BJ (cell line): ENCODE measurements around the gene SAXO2. TPM values are rescaled to one million over a fixed set of nuclear protein-coding genes. Genes with fewer than 3 reads are reported as not detected.
"Not testable (repeated sequence)": the region's sequence is repeated elsewhere in the genome, so short reads cannot be mapped to it uniquely, and the experiment has no call there.

Source experiments
- CTCF ChIA-PET: fragments of 350-600 bp; formaldehyde crosslinking; extraction: SDS; loops from one replicate; lab custom pipeline; 2021; ENCODE audit warnings: antibody characterized with exemption, inconsistent platforms; lab: Yijun Ruan, JAX
- POLR2A ChIA-PET: fragments of 300-600 bp; sonication (Branson Sonifier 250); formaldehyde crosslinking; extraction: SDS; loops from one replicate; lab custom pipeline; 2021; ENCODE audit warnings: antibody characterized with exemption; lab: Charles Lee
- DNase-seq: peaks from one replicate; pipeline ENCODE4 v3.0.0-alpha.2; 2011; ENCODE audit warnings: low read depth
- H3K27me3 ChIP-seq: 2 replicates; pipeline ENCODE4 v1.6.0; 2011; ENCODE audit warnings: low read length; ENCODE audit not compliant: control insufficient read depth, insufficient read depth
- H3K36me3 ChIP-seq: 2 replicates; pipeline ENCODE4 v1.5.1; 2011; ENCODE audit warnings: low read length; ENCODE audit not compliant: control insufficient read depth, insufficient read depth
- H3K4me3 ChIP-seq: 2 replicates; pipeline ENCODE4 v1.5.1; 2011; ENCODE audit warnings: low read depth, mild to moderate bottlenecking, control low read depth, low read length
- polyA plus RNA-seq: library from polyadenylated mRNA; depleted of rRNA; stranded (reverse); fragments of >200 nt; gene quantifications from 2 replicates; pipeline ENCODE4 v1.2.3, GENCODE V29; 2011
- TF ChIP-seq, protein P1 (sequence below): IDR thresholded peaks from 2 replicates; pipeline ENCODE4 v1.5.1; 2011; ENCODE audit warnings: low read depth, mild to moderate bottlenecking, control low read depth, inconsistent platforms, low read length, moderate library complexity; ENCODE audit not compliant: insufficient read depth

The SAXO2 gene
- polyA plus RNA-seq, 1 experiment = 0.49 TPM

- no peak for DNase-seq
- TF ChIP-seq, protein P1, sequence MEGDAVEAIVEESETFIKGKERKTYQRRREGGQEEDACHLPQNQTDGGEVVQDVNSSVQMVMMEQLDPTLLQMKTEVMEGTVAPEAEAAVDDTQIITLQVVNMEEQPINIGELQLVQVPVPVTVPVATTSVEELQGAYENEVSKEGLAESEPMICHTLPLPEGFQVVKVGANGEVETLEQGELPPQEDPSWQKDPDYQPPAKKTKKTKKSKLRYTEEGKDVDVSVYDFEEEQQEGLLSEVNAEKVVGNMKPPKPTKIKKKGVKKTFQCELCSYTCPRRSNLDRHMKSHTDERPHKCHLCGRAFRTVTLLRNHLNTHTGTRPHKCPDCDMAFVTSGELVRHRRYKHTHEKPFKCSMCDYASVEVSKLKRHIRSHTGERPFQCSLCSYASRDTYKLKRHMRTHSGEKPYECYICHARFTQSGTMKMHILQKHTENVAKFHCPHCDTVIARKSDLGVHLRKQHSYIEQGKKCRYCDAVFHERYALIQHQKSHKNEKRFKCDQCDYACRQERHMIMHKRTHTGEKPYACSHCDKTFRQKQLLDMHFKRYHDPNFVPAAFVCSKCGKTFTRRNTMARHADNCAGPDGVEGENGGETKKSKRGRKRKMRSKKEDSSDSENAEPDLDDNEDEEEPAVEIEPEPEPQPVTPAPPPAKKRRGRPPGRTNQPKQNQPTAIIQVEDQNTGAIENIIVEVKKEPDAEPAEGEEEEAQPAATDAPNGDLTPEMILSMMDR = no peak
- ChIA-PET CTCF (no interaction called here), POLR2A (no interaction called here)
- H3K4me3 ChIP-seq = no peak overlapping the region
- H3K27me3 ChIP-seq = peaks cover 8% of the 10 kb centered on the region
- H3K36me3 ChIP-seq = no peaks in the 10 kb centered on the region
Observed at GRCh38 chr15:82305621-82306048, 43.0 kb downstream of the SAXO2 start.

GRCh38 chr15:82306791-82307713, 44.4 kb downstream of the SAXO2 start:
- CTCF ChIA-PET = no interaction called here
- H3K27me3 ChIP-seq = peaks cover 8% of the 10 kb centered on the region
- TF ChIP-seq, protein P1 = no peak
- H3K4me3 ChIP-seq = no peak overlapping the region
- POLR2A ChIA-PET = no interaction called here
- H3K36me3 ChIP-seq = no peaks in the 10 kb centered on the region
- no peak for DNase-seq

DNA sequence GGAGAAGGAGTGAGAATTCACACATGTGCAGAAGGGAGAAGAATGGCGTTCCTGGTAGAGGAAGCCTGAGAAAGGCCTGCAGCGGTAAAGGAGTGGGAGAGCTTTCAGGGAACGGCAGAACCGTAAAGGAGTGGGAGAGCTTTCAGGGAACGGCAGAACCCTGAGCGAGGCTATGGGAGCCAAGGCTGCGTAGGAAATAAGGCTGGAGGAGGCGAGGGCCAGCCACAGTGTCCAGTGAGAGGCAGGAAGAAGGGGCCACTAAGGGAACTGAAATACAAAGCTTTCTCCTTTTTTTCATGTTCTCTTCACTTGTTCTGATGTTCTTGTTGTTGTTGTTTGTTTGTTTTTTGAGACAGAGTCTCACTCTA, 45.1 kb downstream of the SAXO2 start:
- no peak for DNase-seq
- peaks cover 8% of the 10 kb centered on the region for H3K27me3 ChIP-seq
- no peaks in the 10 kb centered on the region for H3K36me3 ChIP-seq
- POLR2A ChIA-PET = no interaction called here
- CTCF ChIA-PET = no interaction called here
- TF ChIP-seq, protein P1 = no peak
- no peak overlapping the region for H3K4me3 ChIP-seq

DNA sequence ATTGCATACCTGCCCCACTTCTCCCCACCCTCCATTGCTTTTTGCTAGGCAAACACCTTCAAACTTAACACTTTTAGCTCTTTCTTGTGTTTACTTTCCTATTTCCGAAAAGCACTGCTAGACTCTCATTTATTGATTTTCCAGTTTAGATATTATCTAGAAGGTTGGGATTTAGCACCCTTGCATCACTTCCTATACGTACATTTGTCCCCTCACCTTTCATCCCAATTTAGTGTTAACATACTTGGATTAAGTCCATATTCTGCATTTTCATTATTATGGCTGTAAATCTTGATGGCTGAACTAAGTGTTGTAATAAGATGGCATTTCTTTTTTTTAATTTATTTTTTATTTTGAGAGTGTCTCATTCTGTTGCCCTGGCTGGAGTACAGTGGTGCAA, 47.2 kb downstream of the SAXO2 start:
- CTCF ChIA-PET = no interaction called here
- Histone ChIP-seq H3K36me3 (no peaks in the 10 kb centered on the region), H3K27me3 (peaks cover 8% of the 10 kb centered on the region; the same call in 1 of the 2 replicates), H3K4me3 (no peak overlapping the region)
- no peak for DNase-seq
- POLR2A ChIA-PET = no interaction called here
- TF ChIP-seq, protein P1 = no peak

DNA sequence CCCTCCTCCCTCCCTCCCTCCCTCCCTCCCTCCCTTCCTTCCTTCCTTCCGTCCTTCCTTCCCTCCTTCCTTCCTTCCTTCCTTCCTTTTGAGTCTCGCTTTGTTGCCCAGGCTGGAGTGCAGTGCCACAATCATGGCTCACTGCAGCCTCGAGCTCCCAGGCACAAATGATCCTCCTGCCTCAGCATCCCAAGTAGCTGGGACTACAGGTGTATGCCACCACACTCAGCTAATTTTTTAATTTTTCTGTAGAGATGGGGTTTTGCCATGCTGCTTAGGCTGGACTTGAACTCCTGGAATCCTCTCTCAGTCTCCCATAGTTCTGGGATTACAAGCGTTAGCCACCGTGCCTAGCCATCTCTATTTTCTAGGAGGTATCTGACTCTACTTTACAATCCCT, 48.7 kb downstream of the SAXO2 start:
- DNase-seq, POLR2A ChIA-PET, CTCF ChIA-PET, H3K36me3 ChIP-seq, H3K27me3 ChIP-seq, H3K4me3 ChIP-seq: not testable (repeated sequence)
